Measurements from ENCODE around the gene IRF2BP2.
A peak's percentile ranks its signal among the peaks of the same experiment; 100 is the strongest.

Gene IRF2BP2

DNA sequence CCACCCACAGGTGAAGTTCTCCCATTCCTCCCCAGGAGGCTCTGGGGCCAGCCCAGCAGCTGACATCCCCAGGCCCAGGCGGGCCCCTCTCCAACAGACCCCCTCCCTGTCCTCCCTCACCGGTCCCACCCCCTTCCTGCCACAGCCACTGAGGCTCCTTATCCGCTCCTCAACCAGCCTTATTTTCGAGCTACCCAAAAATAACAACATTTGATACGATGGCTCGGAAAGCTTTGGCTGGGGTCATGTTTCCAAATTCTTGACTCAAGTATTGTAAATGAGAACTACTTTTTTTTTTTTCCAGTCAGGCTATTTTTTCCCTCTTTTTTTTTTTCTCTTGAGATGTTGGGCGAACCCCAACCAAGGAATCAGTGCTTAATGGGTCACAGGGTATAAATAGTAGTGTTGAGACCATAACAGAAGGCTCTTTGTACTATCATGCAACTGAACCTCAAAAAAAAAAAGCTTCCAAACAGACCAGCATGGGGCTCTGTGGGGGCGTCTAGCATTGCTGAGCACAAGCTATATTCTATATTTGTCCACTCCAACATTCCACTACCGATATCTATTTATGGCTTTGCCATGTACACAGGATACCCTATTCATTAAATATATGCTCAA lies 27.2 kb downstream of the IRF2BP2 start:
- peak; percentile 43 for DNase-seq

DNA sequence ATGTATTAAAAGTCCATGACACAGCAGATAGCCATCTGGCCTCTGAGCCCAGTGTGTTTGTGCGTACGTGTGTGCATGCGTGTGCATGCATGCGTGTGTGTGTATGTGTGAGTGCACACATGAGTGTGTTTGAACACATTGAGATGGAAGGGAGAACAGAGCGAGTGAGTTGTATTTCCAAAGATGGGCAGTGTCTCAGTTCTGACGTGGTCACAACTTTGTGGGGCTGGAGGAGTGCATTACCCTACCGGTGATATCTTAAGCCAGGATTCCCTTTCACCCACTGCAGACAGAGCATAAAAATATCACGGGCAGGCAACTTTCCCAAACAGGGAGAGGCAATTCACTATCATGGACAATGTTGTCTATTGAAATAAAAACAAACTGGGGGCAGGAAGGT lies 27.8 kb downstream of the IRF2BP2 start:
- DNase-seq, result no peak

DNA sequence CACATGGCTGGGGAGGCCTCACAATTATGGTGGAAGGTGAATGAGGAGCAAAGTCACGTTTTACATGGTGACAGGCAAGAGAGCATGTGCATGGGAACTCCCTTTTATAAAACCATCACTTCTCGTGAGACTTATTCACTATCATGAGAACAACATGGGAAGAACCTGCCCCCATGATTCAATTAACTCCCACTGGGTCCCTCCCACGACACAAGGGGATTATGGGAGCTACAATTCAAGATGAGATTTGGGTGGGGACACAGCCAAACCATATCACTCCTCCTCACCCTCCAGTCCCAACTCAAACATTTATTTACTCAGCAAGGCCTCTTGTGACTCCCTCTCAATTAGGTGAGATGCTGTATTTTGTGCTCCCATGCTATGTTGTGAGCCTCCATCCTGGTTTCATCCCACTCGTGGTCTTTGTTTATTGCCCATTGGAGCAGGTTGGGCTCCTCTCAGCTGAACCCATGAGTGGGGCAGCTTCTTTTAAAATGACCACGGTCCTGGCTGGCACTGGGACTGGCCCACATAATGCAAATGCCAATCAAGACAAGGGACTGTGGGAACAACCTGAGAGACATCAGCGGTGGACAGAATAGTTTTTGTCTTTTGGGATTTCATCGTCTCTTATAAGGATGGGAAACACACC lies 28.8 kb downstream of the IRF2BP2 start:
- DNase-seq, result no peak

DNA sequence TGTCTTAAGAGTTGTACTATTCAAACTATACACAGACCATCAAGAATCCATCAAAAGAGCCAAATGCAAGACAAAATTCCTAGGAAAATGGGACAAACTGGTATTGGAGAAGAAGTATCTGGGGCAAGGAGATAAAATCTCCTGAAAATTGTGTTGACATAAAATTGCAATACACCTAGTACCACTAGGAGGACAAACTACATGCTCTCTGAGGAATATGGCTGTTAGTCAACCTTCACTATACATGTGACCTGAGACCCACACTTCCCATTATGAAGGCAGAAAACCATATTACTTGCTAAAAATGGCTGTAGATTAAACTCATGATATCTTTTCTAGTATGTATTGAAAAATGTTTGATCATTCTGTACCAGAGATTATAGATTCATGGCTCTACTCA lies 30.0 kb downstream of the IRF2BP2 start:
- DNase-seq, result peak; percentile 15

DNA sequence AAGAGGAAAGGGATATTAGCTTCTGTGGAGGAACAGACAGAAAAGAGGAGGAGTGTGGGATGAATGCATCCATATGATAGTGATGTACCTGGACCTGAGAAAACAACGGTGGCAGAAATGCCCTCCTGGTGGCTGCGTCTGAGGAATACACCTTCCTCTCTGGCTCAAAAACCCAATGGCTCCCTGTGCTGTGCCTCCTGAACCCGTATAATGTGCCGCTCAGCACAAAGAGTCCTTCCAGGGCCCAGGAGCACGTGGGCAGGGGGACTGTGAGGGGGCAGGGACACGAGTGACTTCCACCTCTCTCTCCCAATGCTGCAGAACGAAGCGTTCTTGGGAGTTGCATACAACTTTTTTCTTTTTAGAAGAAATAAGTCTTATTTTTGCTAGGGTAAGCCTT lies 31.2 kb downstream of the IRF2BP2 start:
- no peak for DNase-seq

DNA sequence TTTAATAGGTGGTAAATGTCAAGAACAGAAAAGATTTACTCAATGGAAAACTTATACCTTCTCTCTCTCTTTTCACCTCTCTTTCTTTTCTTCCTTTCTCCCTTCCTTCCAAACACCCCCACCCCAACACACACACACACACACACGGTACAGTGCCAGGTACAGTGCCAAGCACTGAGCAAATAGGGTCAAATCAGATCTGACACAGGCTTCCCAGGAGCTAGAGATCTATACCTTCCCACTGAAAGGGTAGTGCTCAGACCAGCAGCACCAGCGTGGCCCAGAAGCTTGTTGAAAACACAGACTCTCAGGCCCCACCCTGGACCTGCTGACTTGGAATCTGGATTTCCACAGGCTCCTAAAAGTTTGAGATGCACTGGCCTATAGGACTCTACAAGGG lies 31.9 kb downstream of the IRF2BP2 start:
- DNase-seq, result no peak

DNA sequence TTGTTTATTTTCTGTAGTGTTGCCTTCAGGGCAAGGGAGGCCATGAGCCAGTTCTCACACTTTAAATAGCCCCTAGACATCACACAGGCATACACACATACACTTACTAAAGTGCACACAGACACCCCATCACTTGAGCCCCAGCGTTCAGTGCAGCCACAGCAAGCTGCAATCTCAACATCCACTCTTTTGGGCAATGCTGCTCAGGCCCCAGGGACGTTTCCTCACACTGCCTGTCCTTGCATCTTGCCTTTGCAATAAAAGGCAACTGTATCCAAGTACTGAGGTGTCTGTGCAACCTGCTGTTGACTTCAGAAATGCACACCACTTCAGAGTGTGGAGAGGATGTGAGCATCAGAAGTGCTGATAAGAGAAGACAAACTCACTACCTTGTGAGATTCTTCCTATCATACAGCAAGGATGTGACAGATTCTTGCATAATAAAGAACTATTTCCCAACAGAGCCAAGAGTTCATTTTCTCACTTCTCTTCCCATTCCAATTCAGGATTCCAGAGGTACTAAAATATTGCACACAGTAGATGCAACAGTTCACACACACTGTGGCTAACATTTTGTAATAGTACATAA lies 36.2 kb downstream of the IRF2BP2 start:
- DNase-seq, result no peak

DNA sequence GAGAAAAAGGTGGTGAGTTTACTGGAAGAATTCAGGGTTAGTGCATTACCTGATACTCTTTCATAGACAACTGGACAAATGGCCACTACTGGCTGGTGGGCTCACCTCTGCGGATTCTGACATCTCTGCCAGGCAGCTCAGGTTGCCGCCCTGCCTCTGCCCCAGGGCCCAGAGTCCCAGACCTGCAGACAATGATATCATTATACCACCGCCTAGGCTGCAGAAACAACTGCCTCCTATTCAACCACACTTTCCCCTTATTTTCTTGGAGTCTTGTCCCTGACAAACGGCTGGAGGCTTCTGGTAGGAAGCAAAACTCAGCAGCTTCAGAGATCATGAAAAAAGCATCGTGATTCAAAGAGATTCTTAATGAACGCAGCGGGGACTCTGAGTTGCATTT lies 37.0 kb downstream of the IRF2BP2 start:
- no peak for DNase-seq

- DNase-seq, result no peak
These were observed 38.3 kb downstream of the IRF2BP2 start for GRCh38 chr1:234571702-234572101.

- DNase-seq, result no peak
These were observed 39.5 kb downstream of the IRF2BP2 start for GRCh38 chr1:234570329-234571120.

DNA sequence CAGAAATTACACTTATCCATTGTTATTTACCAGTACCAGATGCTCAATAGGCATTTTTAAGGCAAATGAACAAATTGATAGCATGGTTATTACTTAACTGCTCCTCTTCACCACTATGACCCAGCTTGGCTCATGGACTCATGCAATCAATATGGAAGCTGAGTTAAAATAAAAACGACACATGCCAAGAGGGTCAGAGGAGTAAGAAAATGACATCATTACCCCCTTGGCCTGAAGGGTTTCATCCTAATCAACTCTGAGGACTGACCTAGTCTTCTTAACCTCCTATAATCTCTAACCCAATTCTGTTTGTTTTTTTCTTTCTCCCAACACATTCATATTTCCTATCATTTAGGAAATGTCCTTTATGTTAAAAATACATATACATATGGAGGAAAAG lies 41.6 kb downstream of the IRF2BP2 start:
- no peak for DNase-seq

- DNase-seq, result no peak
These were observed 44.8 kb downstream of the IRF2BP2 start for GRCh38 chr1:234565132-234565531.

GRCh38 chr1:234564035-234565029 lies 45.6 kb downstream of the IRF2BP2 start:
- no peak for DNase-seq

- no peak for DNase-seq
These were observed 47.6 kb downstream of the IRF2BP2 start for GRCh38 chr1:234562334-234562733.

- DNase-seq, result no peak
These were observed 48.7 kb downstream of the IRF2BP2 start for GRCh38 chr1:234561319-234561718.

DNA sequence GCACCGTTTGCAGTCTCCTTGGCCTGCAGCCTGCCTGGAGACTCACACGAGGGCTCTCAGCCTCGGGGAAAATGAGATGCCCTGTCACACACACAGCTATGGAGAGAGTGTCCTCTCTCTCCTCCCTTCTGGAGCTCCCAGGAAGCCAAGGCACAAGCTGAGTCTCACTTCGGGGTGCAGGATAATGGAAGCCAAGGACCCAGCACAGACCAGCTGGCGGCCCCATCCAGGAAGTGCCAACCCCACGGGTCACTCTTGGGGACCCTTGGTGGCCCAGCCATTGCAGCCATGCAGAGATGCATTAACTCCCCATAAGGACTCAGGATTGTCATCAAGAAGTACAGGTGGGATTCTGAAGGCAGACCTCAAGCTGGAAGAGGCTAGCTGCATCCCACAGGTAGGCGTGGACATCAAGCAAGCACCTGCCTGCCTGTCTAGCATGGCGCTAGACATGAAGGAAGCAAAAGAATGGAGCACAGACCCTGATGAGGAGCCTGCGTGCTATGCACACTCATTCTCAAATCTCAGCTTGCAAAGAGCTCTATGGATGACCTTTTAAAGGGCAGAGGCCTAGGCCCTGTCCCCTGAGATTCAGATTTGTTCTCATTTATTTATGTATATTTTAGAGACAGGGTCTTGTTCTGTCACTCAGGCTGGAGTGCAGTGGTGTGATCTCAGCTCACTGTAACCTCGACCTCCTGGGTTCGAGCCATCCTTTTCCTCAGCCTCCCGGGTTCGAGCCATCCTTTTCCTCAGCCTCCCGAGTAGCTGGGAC lies 49.9 kb downstream of the IRF2BP2 start:
- DNase-seq, result no peak

GRCh38 chr1:234559152-234559901 lies 50.7 kb downstream of the IRF2BP2 start:
- DNase-seq, result no peak

DNA sequence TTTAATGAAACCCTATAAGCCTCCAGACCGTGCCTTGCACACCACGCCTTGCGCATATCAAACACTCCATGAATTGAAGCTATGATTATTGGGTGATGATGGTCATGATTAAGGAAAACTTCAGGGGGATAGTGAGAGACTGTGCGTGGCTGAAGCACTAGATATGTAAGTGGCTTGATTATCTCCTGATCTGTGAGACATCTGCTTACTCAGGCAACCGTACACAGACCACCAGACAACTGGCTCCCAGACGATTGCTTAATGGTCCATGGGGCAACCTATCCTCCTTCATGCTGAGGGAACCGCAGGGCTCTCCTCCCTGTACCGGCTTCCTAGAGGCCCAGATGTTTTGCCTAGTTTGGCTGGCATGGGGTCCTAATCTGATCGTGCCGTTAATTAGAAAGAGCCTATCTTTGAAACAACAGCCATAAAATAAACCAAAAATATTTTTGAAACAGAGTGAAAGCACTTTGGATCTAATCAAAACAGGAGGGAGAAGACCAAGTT lies 51.6 kb downstream of the IRF2BP2 start:
- peak; percentile 48 for DNase-seq

GRCh38 chr1:234556245-234556943 lies 53.6 kb downstream of the IRF2BP2 start:
- DNase-seq, result no peak
